C4-2B (cell line): ENCODE results near the gene NGLY1.

Experiments
- H3K27ac ChIP-seq: fragments of 450-650 bp; 2 replicates; pipeline ENCODE4 v1.5.1; 2017
- ZFX ChIP-seq: fragments of 450-650 bp; IDR thresholded peaks from 2 replicates; pipeline ENCODE4 v1.6.1; 2017
- TF ChIP-seq, protein P1 (sequence below): fragments of 450-650 bp; conservative IDR thresholded peaks from 2 replicates; pipeline ENCODE4 v1.5.1; 2017; ENCODE audit warnings: mild to moderate bottlenecking

NGLY1 gene

DNA sequence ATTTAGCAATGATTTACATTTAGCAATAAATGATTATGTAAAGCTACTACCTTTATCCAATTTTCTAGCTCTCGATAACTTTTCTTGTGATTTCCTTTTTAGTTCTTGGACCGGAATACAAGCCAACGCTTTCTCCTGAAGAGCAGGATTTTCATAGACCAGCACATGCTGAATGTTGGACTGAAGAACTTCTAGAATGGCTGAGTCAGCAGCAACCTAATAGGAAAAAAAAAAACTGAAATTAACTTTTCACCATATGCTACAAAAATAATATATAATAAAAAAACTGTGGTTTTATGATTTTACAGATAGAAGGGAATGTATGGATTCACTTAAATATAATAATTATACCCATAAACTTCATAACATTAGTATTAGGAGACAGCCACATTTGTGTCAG, 32.2 kb downstream of the NGLY1 start:
- TF ChIP-seq, protein P1, sequence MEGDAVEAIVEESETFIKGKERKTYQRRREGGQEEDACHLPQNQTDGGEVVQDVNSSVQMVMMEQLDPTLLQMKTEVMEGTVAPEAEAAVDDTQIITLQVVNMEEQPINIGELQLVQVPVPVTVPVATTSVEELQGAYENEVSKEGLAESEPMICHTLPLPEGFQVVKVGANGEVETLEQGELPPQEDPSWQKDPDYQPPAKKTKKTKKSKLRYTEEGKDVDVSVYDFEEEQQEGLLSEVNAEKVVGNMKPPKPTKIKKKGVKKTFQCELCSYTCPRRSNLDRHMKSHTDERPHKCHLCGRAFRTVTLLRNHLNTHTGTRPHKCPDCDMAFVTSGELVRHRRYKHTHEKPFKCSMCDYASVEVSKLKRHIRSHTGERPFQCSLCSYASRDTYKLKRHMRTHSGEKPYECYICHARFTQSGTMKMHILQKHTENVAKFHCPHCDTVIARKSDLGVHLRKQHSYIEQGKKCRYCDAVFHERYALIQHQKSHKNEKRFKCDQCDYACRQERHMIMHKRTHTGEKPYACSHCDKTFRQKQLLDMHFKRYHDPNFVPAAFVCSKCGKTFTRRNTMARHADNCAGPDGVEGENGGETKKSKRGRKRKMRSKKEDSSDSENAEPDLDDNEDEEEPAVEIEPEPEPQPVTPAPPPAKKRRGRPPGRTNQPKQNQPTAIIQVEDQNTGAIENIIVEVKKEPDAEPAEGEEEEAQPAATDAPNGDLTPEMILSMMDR, result no peak
- TF ChIP-seq ZFX, result no peak
- no peak overlapping the region for H3K27ac ChIP-seq

DNA sequence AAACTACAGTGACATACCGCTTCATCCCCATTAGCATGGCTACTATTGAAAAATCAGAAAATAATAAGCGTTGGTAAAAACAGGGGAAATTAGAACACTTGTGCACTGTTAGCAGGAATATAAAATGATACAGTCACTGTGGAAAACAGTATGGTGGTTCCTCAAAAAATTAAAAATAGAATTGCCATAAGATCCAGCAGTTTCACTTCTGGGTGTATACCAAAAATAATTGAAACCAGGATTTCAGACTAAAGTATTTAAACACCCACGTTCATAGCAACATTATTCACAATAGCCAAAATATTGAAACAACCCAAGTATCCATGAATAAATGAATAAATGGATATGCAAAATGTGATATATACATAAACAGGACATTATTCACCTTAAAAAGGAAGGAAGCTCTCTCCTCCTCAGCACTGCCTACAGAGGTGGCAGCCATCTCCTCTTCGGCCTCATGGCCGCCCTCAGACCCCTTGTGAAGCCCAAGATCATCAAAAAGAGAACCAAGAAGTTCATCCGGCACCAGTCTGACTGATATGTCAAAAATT, 34.1 kb downstream of the NGLY1 start:
- H3K27ac ChIP-seq, result no peak overlapping the region
- TF ChIP-seq, protein P1, result no peak
- TF ChIP-seq ZFX, result no peak

DNA sequence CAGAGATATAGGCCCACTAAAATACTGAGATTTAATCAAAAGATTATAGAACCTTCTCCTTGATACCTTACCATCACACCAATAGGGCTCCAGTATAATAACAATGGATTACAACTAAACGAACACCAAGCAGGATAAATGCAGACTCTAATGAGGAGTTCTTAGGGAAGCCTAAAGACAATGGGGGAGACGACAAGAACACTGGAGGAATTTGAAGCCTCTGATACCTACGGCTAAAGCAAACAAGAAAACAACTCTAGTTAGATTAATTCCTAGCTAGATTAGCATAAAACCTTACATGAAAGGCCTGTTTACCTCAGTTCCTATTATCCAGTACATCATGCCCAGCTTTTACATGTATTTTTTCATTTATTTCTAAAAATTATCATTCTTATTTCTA, 35.1 kb downstream of the NGLY1 start:
- H3K27ac ChIP-seq, result no peak overlapping the region
- TF ChIP-seq, protein P1, result no peak
- no peak for TF ChIP-seq ZFX

DNA sequence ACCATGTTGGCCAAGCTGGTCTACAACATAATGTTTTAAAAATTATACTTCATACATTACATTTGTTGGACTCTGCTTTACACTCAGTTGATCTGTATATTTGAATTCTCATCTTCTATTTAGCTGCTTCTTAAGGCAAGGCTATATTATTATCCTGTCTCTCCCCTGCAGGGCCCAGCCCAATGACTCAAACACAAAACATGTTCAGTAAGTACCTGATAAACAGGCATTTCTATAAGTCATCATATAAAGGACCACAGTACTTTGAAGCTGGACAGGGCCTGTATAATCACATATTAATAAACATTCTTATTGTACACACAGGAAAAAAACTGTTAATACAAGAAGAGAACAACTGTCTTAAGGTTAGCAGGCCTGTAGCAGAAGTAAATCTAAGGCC, 36.2 kb downstream of the NGLY1 start:
- no peak for TF ChIP-seq ZFX
- TF ChIP-seq, protein P1, result no peak
- H3K27ac ChIP-seq, result no peak overlapping the region

DNA sequence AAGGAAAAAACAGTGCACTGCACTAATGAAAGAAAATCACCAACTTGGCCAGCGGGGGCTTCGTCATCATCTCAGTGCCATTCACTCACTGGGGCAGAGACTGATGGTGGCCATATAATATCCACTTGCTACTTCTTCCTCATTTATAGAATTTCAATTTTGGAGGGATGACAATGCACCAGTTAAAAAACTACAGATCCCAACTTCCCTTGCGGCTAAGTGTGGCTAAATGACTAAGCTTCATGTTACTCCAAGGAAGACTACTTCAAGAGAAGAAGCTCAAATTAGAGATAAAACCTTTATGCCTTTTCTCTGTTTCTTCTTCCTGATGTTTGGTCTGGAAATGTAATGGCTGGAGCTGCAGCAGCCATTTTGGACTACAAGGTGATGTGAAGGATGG, 38.8 kb downstream of the NGLY1 start:
- H3K27ac ChIP-seq, result no peak overlapping the region

DNA sequence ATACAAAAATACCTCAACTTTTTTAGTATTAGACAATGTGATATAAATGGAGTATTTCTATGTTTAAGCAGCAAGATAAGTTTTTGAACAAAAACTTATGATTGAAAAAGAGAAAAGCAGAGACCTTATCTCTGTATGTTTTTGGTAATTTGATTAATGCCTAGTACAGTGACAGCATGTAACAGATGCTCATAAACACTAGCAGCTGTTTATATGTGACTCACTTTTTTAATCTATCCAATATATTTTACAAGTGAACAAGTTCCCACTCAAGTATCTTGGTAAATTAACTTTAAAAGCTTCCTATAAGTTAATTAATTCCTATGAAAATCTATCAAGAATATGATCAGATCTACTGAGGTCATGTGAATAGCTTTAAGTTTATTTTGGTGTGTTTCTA, 55.1 kb downstream of the NGLY1 start:
- H3K27ac ChIP-seq, result no peak overlapping the region

More for the DNA sequence above, 38.8 kb downstream of the NGLY1 start:
- TF ChIP-seq ZFX, result no peak
- TF ChIP-seq, protein P1, result no peak

DNA sequence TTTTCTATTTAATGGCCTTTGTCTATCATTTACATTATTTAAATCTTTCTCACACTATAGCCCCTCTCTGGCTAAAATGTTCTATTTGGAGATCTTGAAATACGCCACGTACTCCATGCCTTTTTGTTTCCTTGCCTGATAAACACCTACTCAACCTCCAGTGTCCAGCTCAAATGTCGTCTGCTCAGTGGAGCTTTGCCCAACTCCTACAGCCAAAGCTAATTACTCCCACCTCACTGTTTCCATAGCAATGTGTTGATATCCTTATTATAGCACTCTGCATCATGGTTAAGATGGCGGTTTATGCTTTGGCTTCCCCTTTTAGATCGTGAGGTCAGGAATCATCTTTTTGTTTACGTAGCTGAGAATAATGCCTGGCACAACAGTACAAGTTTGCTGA, 55.9 kb downstream of the NGLY1 start:
- TF ChIP-seq, protein P1, result no peak
- no peak for TF ChIP-seq ZFX

More for the DNA sequence above, 55.1 kb downstream of the NGLY1 start:
- TF ChIP-seq, protein P1, result no peak
- no peak for TF ChIP-seq ZFX

More for the DNA sequence above, 55.9 kb downstream of the NGLY1 start:
- no peak overlapping the region for H3K27ac ChIP-seq
